Measurements from ENCODE around the gene FRMPD2. TPM values are rescaled to one million over a fixed set of nuclear protein-coding genes. Genes with fewer than 3 reads are reported as not detected.
A peak's percentile ranks its signal among the peaks of the same experiment; 100 is the strongest.

The FRMPD2 gene
- total RNA-seq, 1 experiment from 2014 or later, result not detected

- Mint-ChIP-seq H3K4me1 (ENCODE audit: low read depth, unreplicated experiment) (peaks cover 11% of the 10 kb centered on the region), H3K27ac (ENCODE audit: unreplicated experiment) (no peak overlapping the region), H3K36me3 (ENCODE audit: insufficient read depth, unreplicated experiment) (no peaks in the 10 kb centered on the region), H3K27me3 (ENCODE audit: insufficient read depth, unreplicated experiment) (no peaks in the 10 kb centered on the region), H3K9me3 (ENCODE audit: unreplicated experiment) (no peaks in the 10 kb centered on the region), H3K4me3 (ENCODE audit: unreplicated experiment) (no peak overlapping the region)
- Histone ChIP-seq H3K9me3 (no peaks in the 10 kb centered on the region), H3K36me3 (ENCODE audit: control insufficient read depth, insufficient read depth, low read length) (no peaks in the 10 kb centered on the region), H3K4me1 (peaks cover 17% of the 10 kb centered on the region), H3K27me3 (replicated peaks; ENCODE audit: control insufficient read depth, insufficient read depth, low read length) (no peaks in the 10 kb centered on the region), H3K4me3 (ENCODE audit: low read depth, low read length) (no peak overlapping the region)
- intact Hi-C loops (cut with micrococcal nuclease; ENCODE audit: unreplicated experiment), result loop anchor here (5.0 kb wide), 1 partner anchor 91 kb away; no protein-coding TSS in a partner anchor
- TF ChIP-seq, protein P1, sequence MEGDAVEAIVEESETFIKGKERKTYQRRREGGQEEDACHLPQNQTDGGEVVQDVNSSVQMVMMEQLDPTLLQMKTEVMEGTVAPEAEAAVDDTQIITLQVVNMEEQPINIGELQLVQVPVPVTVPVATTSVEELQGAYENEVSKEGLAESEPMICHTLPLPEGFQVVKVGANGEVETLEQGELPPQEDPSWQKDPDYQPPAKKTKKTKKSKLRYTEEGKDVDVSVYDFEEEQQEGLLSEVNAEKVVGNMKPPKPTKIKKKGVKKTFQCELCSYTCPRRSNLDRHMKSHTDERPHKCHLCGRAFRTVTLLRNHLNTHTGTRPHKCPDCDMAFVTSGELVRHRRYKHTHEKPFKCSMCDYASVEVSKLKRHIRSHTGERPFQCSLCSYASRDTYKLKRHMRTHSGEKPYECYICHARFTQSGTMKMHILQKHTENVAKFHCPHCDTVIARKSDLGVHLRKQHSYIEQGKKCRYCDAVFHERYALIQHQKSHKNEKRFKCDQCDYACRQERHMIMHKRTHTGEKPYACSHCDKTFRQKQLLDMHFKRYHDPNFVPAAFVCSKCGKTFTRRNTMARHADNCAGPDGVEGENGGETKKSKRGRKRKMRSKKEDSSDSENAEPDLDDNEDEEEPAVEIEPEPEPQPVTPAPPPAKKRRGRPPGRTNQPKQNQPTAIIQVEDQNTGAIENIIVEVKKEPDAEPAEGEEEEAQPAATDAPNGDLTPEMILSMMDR (IDR thresholded peaks at IDR 0.05; ENCODE audit: insufficient read depth in 1 of 2, low read depth in 1 of 2, low read length in 1 of 2, severe bottlenecking in 1 of 2, unreplicated experiment in 1 of 2), result no peak
- ChIA-PET POLR2A (no interaction called here), CTCF (no interaction called here)
- no peak for DNase-seq
- BruUV-seq (replicated peaks), result no TSS peak
Measured at GRCh38 chr10:48195803-48196202, 78.7 kb downstream of the FRMPD2 start.

DNA sequence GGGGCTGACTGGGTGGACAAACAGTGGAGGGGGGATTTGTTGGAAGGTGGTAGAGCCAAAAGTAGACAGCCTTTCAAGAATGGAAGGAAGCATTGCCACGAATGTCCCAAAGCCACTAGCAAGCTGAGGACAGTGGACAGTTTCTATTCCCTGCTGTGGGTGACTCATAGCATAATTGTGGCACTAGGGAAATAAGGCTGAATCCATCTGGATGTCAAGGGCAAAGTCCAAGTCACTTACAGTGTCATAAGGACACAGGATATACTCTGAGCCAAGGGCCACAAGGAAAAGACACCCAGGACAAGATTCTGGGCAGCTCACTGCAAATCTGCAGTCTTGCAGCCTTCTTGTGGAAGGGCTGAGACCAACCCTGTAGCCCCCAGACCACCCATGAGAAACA is 79.7 kb downstream of the FRMPD2 start:
- intact Hi-C loops (cut with micrococcal nuclease; ENCODE audit: unreplicated experiment), result loop anchor here (5.0 kb wide), 1 partner anchor 92 kb away; no protein-coding TSS in a partner anchor
- Mint-ChIP-seq H3K27ac (ENCODE audit: unreplicated experiment) (no peak overlapping the region), H3K4me3 (ENCODE audit: unreplicated experiment) (no peak overlapping the region), H3K27me3 (ENCODE audit: insufficient read depth, unreplicated experiment) (no peaks in the 10 kb centered on the region), H3K9me3 (ENCODE audit: unreplicated experiment) (no peaks in the 10 kb centered on the region), H3K4me1 (ENCODE audit: low read depth, unreplicated experiment) (peaks cover 11% of the 10 kb centered on the region), H3K36me3 (ENCODE audit: insufficient read depth, unreplicated experiment) (no peaks in the 10 kb centered on the region)
- H3K9me3 ChIP-seq, result no peaks in the 10 kb centered on the region
- peak; percentile 45 to 68 for DNase-seq
- peaks cover 17% of the 10 kb centered on the region for H3K4me1 ChIP-seq
- no peak overlapping the region for H3K4me3 ChIP-seq (ENCODE audit: low read depth, low read length)
- CTCF ChIA-PET, result interaction anchor here (0.6 kb wide), 1 partner anchor 461 kb away, joined by 3 read pairs; no protein-coding TSS in a partner anchor
- POLR2A ChIA-PET, result no interaction called here
- H3K36me3 ChIP-seq (ENCODE audit: control insufficient read depth, insufficient read depth, low read length), result no peaks in the 10 kb centered on the region
- no peaks in the 10 kb centered on the region for H3K27me3 ChIP-seq (replicated peaks; ENCODE audit: control insufficient read depth, insufficient read depth, low read length)
- TF ChIP-seq, protein P1 (IDR thresholded peaks at IDR 0.05; ENCODE audit: insufficient read depth in 1 of 2, low read depth in 1 of 2, low read length in 1 of 2, severe bottlenecking in 1 of 2, unreplicated experiment in 1 of 2), result no peak
- no TSS peak for BruUV-seq (replicated peaks)

GRCh38 chr10:48193556-48193955 is 80.9 kb downstream of the FRMPD2 start:
- intact Hi-C loops (cut with micrococcal nuclease; ENCODE audit: unreplicated experiment), result no loop called here
- Mint-ChIP-seq H3K9me3 (ENCODE audit: unreplicated experiment) (no peaks in the 10 kb centered on the region), H3K36me3 (ENCODE audit: insufficient read depth, unreplicated experiment) (no peaks in the 10 kb centered on the region), H3K4me1 (ENCODE audit: low read depth, unreplicated experiment) (peaks cover 14% of the 10 kb centered on the region), H3K27me3 (ENCODE audit: insufficient read depth, unreplicated experiment) (no peaks in the 10 kb centered on the region), H3K4me3 (ENCODE audit: unreplicated experiment) (no peak overlapping the region), H3K27ac (ENCODE audit: unreplicated experiment) (no peak overlapping the region)
- no peak for DNase-seq
- Histone ChIP-seq H3K27me3 (replicated peaks; ENCODE audit: control insufficient read depth, insufficient read depth, low read length) (no peaks in the 10 kb centered on the region), H3K9me3 (no peaks in the 10 kb centered on the region), H3K4me3 (ENCODE audit: low read depth, low read length) (no peak overlapping the region), H3K4me1 (peaks cover 18% of the 10 kb centered on the region), H3K36me3 (ENCODE audit: control insufficient read depth, insufficient read depth, low read length) (no peaks in the 10 kb centered on the region)
- TF ChIP-seq, protein P1 (IDR thresholded peaks at IDR 0.05; ENCODE audit: insufficient read depth in 1 of 2, low read depth in 1 of 2, low read length in 1 of 2, severe bottlenecking in 1 of 2, unreplicated experiment in 1 of 2), result no peak
- ChIA-PET CTCF (no interaction called here), POLR2A (no interaction called here)
- BruUV-seq (replicated peaks), result no TSS peak

All from Caco-2 (cell line).